Peyer's patch (tissue), 4 donors: ENCODE results near the gene CALN1.

Source experiments
- CTCF ChIP-seq, 6 experiments: fragments of 450-650 bp in 4 of 6; fragments of 200-600 bp in 2 of 6; sonication (generic) in 1 of 6; IDR thresholded peaks; one replicate each; pipeline ENCODE4 v1.5.1; 2017 to 2019; ENCODE audit warnings: antibody characterized with exemption in 6 of 6, mild to moderate bottlenecking in 3 of 6, moderate library complexity in 1 of 6
- POLR2A ChIP-seq, 2 donors: fragments of 450-650 bp; IDR thresholded peaks; one replicate each; pipeline ENCODE4 v1.5.1; 2017; ENCODE audit warnings: antibody characterized with exemption in 2 of 2, mild to moderate bottlenecking in 2 of 2, moderate library complexity in 2 of 2

- TF ChIP-seq POLR2A (IDR thresholded peaks at IDR 0.05) (no peak), CTCF (IDR thresholded peaks at IDR 0.05) (no peak)
These were observed 154.1 kb downstream of the CALN1 start for GRCh38 chr7:72258074-72258473.
